TTC549 (cell line): ENCODE data around the gene SIK1.

Experiments used
- FAIRE-seq: peaks from 2 replicates; lab custom pipeline; 2012; peaks lifted over from hg19 to GRCh38; lab: Jason Lieb, UNC

SIK1 gene

DNA sequence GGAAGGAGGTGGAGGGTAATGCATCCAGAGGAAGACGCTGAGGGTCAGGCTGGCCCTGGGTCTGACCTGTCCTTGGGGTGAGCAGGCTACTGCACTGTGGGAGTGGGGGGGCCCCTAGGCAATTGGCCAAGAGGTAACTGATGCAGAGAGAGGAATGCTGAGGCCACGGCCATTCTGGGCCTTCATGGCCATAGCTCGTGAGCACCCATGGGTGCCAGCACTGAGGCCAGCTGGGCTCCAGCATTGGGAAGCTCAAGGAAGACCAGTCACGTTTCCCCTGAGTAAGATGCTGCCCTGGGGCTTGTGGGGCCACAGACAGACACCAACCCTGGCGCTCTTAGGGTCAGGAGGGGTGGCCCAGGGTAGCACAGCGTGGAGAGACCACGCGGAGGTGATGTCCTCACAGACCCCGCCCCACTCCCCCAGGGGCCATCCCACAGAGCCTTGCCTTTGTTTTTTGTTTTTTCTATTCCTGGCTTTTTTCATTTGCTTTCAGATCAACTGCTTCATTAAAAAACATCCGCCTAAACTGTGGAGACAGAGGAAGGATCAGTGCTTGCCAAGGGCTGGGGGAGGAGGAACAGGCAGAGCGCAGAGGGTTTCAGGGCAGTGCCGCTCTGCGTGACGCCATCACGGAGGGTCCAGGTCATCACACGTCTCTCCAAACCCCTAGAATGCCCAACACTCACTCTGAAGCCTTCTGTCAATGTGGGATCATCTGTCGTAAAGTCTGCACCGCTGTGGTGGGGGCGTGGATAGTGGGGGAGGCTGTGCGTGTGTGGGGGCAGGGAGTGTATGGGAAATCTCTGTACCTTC, 61.1 kb downstream of the SIK1 start:
- FAIRE-seq = no peak

DNA sequence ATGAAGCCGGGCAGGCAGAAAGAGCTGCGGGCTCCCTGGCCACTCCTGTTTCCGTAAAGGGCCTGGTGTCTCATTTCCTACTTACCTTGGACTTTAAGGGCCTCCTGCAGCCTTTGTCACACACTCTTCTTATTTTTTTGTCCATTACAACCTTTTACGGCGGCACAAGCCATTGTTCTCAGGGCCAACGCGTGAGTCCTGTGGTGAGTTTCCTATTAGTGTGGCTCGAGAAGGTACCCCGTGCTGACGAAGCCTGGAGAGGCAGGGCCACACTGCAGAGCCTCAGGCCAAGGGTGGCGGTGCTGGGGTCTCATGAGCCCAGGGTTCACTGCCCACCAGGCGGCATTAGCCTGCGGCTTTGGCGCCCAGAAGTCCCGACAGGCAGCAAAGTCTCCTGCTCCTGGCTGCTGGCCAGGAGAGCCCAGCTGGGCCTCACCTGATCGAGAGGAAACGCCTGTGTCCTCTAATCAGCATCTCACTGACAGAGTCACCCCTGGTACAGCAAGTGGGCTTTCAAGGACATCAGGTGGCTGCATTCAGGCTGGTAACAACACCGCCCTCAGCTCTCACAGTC, 62.0 kb downstream of the SIK1 start:
- no peak for FAIRE-seq
